CD4-positive, CD25-positive, alpha-beta regulatory T cell (primary cell): ENCODE results near the gene UMPS. TPM values are rescaled to one million over a fixed set of nuclear protein-coding genes. Genes with fewer than 3 reads are reported as not detected.
A peak's percentile ranks its signal among the peaks of the same experiment; 100 is the strongest.

Source experiments
- ATAC-seq, 2 donors: fragments of 150-1000 bp; cut with Tn5 transposase; one replicate each; pipeline ENCODE4 v1.10.0; 2021; ENCODE audit warnings: low read depth in 2 of 2, moderate number of reproducible peaks in 2 of 2, moderate library complexity in 1 of 2
- DNase-seq, 3 donors: peaks; one replicate each; pipeline versions ENCODE4 v3.0.0 to v3.0.0-alpha.2; 2012 to 2022; ENCODE audit warnings: mixed read lengths in 1 of 3
- H3K27ac ChIP-seq: one replicate; pipeline ENCODE4 v1.7.0; 2013; ENCODE audit warnings: mild to moderate bottlenecking, low read length; ENCODE audit not compliant: insufficient read depth, poor library complexity, severe bottlenecking
- H3K27me3 ChIP-seq: one replicate; pipeline ENCODE4 v1.7.0; 2013; ENCODE audit warnings: low read length; ENCODE audit not compliant: control insufficient read depth, insufficient read depth
- H3K36me3 ChIP-seq: one replicate; pipeline ENCODE4 v1.7.0; 2013; ENCODE audit warnings: mild to moderate bottlenecking, low read length, moderate library complexity; ENCODE audit not compliant: control insufficient read depth, insufficient read depth
- H3K4me1 ChIP-seq: 2 replicates; pipeline ENCODE4 v1.7.0; 2013; ENCODE audit warnings: mild to moderate bottlenecking, low read length; ENCODE audit not compliant: insufficient read depth, control insufficient read depth, poor library complexity, severe bottlenecking
- H3K4me3 ChIP-seq: one replicate; pipeline ENCODE4 v1.7.0; 2013; ENCODE audit warnings: low read depth, mild to moderate bottlenecking, low read length, moderate library complexity
- H3K9me3 ChIP-seq, 2 experiments: 1 replicate in 1 of 2; 2 replicates in 1 of 2; pipeline ENCODE4 v1.7.0; 2013; ENCODE audit warnings: low read length in 2 of 2, mild to moderate bottlenecking in 1 of 2, moderate library complexity in 1 of 2; ENCODE audit not compliant: control insufficient read depth in 2 of 2
- H3K27ac Mint-ChIP-seq, 3 donors: one replicate each; pipeline ENCODE4 v1.8.0; 2020 to 2022; ENCODE audit warnings: mild to moderate bottlenecking in 3 of 3, mixed read lengths in 3 of 3, moderate library complexity in 2 of 3
- H3K27me3 Mint-ChIP-seq: one replicate; pipeline ENCODE4 v1.8.0; 2022; ENCODE audit warnings: mild to moderate bottlenecking, mixed read lengths
- H3K36me3 Mint-ChIP-seq: one replicate; pipeline ENCODE4 v1.8.0; 2020; ENCODE audit warnings: mixed read lengths
- H3K4me1 Mint-ChIP-seq, 4 donors: one replicate each; pipeline ENCODE4 v1.8.0; 2020 to 2022; ENCODE audit warnings: mixed read lengths in 4 of 4, mild to moderate bottlenecking in 1 of 4
- H3K4me3 Mint-ChIP-seq, 4 donors: one replicate each; pipeline ENCODE4 v1.8.0; 2020 to 2022; ENCODE audit warnings: mild to moderate bottlenecking in 4 of 4, mixed read lengths in 4 of 4, moderate library complexity in 3 of 4
- H3K9me3 Mint-ChIP-seq, 7 donors: one replicate each; pipeline ENCODE4 v1.8.0; 2020 to 2022; ENCODE audit warnings: mixed read lengths in 7 of 7, mild to moderate bottlenecking in 3 of 7, moderate library complexity in 2 of 7
- polyA plus RNA-seq, 4 donors: library from polyadenylated mRNA; unstranded; fragments of 300-500 nt; fragmentation: Illumina TruSeq; gene quantifications; one replicate each; pipeline ENCODE4 v1.2.3, GENCODE V29; 2021
- total RNA-seq: library from RNA; stranded (reverse); gene quantifications from one replicate; pipeline ENCODE4 v1.2.3, GENCODE V29; 2022

UMPS gene
- total and polyA plus RNA-seq, 5 donors from 2014 or later = 11.7 to 36.1 (median 23.3) TPM

GRCh38 chr3:124764746-124765145 lies 34.5 kb downstream of the UMPS start:
- DNase-seq (no peak), ATAC-seq (no peak)
- Mint-ChIP-seq H3K9me3 (no peaks in the 10 kb centered on the region), H3K27me3 (peaks cover 12% of the 10 kb centered on the region), H3K27ac (no peak overlapping the region), H3K36me3 (no peaks in the 10 kb centered on the region), H3K4me3 (no peak overlapping the region), H3K4me1 (peaks cover 0 to 6% (median 4%) of the 10 kb centered on the region in 4 donors)
- Histone ChIP-seq H3K27me3 (no peaks in the 10 kb centered on the region), H3K4me3 (no peak overlapping the region), H3K36me3 (no peaks in the 10 kb centered on the region), H3K4me1 (no peaks in the 10 kb centered on the region), H3K27ac (no peak overlapping the region), H3K9me3 (no peaks in the 10 kb centered on the region)

- no peaks in the 10 kb centered on the region for H3K4me1 ChIP-seq
- no peak overlapping the region for H3K27ac ChIP-seq
- peaks cover 12% of the 10 kb centered on the region for H3K27me3 Mint-ChIP-seq
- ATAC-seq (no peak), DNase-seq (no peak)
- no peaks in the 10 kb centered on the region for H3K36me3 ChIP-seq
- H3K9me3 Mint-ChIP-seq = no peaks in the 10 kb centered on the region
- H3K4me1 Mint-ChIP-seq = peaks cover 0 to 6% (median 4%) of the 10 kb centered on the region in 4 donors
- H3K27ac Mint-ChIP-seq = peak overlapping the region in 1 of 3 donors; percentile 8
- no peaks in the 10 kb centered on the region for H3K27me3 ChIP-seq
- H3K4me3 Mint-ChIP-seq = no peak overlapping the region
- no peaks in the 10 kb centered on the region for H3K36me3 Mint-ChIP-seq
- no peak overlapping the region for H3K4me3 ChIP-seq
- H3K9me3 ChIP-seq = no peaks in the 10 kb centered on the region
Measured at GRCh38 chr3:124765197-124765840, 35.1 kb downstream of the UMPS start.

- H3K36me3 Mint-ChIP-seq = no peaks in the 10 kb centered on the region
- H3K4me3 Mint-ChIP-seq = no peak overlapping the region
- peaks cover 0 to 3% (median under 1%) of the 10 kb centered on the region in 4 donors for H3K4me1 Mint-ChIP-seq
- peaks cover 17% of the 10 kb centered on the region for H3K27me3 Mint-ChIP-seq
- Histone ChIP-seq H3K4me3 (no peak overlapping the region), H3K4me1 (no peaks in the 10 kb centered on the region), H3K27me3 (no peaks in the 10 kb centered on the region), H3K36me3 (no peaks in the 10 kb centered on the region), H3K27ac (no peak overlapping the region), H3K9me3 (no peaks in the 10 kb centered on the region)
- DNase-seq (no peak), ATAC-seq (no peak)
- no peak overlapping the region for H3K27ac Mint-ChIP-seq
- no peaks in the 10 kb centered on the region for H3K9me3 Mint-ChIP-seq
Measured at GRCh38 chr3:124766113-124767095, 36.2 kb downstream of the UMPS start.

- Mint-ChIP-seq H3K27me3 (peaks cover 22% of the 10 kb centered on the region), H3K36me3 (no peaks in the 10 kb centered on the region), H3K4me1 (no peaks in the 10 kb centered on the region), H3K9me3 (no peaks in the 10 kb centered on the region), H3K4me3 (no peak overlapping the region), H3K27ac (no peak overlapping the region)
- no peak overlapping the region for H3K27ac ChIP-seq
- no peaks in the 10 kb centered on the region for H3K36me3 ChIP-seq
- DNase-seq (no peak), ATAC-seq (no peak)
- no peaks in the 10 kb centered on the region for H3K9me3 ChIP-seq
- no peaks in the 10 kb centered on the region for H3K4me1 ChIP-seq
- no peaks in the 10 kb centered on the region for H3K27me3 ChIP-seq
- no peak overlapping the region for H3K4me3 ChIP-seq
Measured at GRCh38 chr3:124767264-124767663, 37.0 kb downstream of the UMPS start.

GRCh38 chr3:124767691-124768090 lies 37.4 kb downstream of the UMPS start:
- no peak overlapping the region for H3K4me3 Mint-ChIP-seq
- H3K27ac Mint-ChIP-seq = no peak overlapping the region
- H3K27me3 ChIP-seq = no peaks in the 10 kb centered on the region
- H3K4me3 ChIP-seq = no peak overlapping the region
- no peaks in the 10 kb centered on the region for H3K9me3 ChIP-seq
- H3K4me1 Mint-ChIP-seq = no peaks in the 10 kb centered on the region
- DNase-seq (no peak), ATAC-seq (no peak)
- H3K36me3 ChIP-seq = no peaks in the 10 kb centered on the region
- H3K9me3 Mint-ChIP-seq = no peaks in the 10 kb centered on the region
- no peaks in the 10 kb centered on the region for H3K36me3 Mint-ChIP-seq
- H3K27me3 Mint-ChIP-seq = peaks cover 22% of the 10 kb centered on the region
- no peaks in the 10 kb centered on the region for H3K4me1 ChIP-seq
- H3K27ac ChIP-seq = no peak overlapping the region

- H3K4me3 ChIP-seq = no peak overlapping the region
- H3K36me3 Mint-ChIP-seq = no peaks in the 10 kb centered on the region
- no peak overlapping the region for H3K4me3 Mint-ChIP-seq
- no peaks in the 10 kb centered on the region for H3K9me3 ChIP-seq
- no peaks in the 10 kb centered on the region for H3K9me3 Mint-ChIP-seq
- DNase-seq (peak in 1 of 3 donors; percentile 21), ATAC-seq (peak in 1 of 2 donors; percentile 33)
- H3K36me3 ChIP-seq = no peaks in the 10 kb centered on the region
- H3K27me3 ChIP-seq = no peaks in the 10 kb centered on the region
- H3K4me1 ChIP-seq = no peaks in the 10 kb centered on the region
- no peak overlapping the region for H3K27ac Mint-ChIP-seq
- peaks cover 22% of the 10 kb centered on the region for H3K27me3 Mint-ChIP-seq
- H3K4me1 Mint-ChIP-seq = no peaks in the 10 kb centered on the region
- H3K27ac ChIP-seq = no peak overlapping the region
Measured at GRCh38 chr3:124768812-124769211, 38.6 kb downstream of the UMPS start.

GRCh38 chr3:124769462-124769861 lies 39.2 kb downstream of the UMPS start:
- Histone ChIP-seq H3K27me3 (no peaks in the 10 kb centered on the region), H3K4me3 (no peak overlapping the region), H3K27ac (no peak overlapping the region), H3K9me3 (no peaks in the 10 kb centered on the region), H3K4me1 (no peaks in the 10 kb centered on the region), H3K36me3 (no peaks in the 10 kb centered on the region)
- H3K27me3 Mint-ChIP-seq = peaks cover 22% of the 10 kb centered on the region
- no peak for ATAC-seq
- H3K27ac Mint-ChIP-seq = no peak overlapping the region
- DNase-seq = no peak
- no peak overlapping the region for H3K4me3 Mint-ChIP-seq
- H3K4me1 Mint-ChIP-seq = no peaks in the 10 kb centered on the region
- H3K9me3 Mint-ChIP-seq = no peaks in the 10 kb centered on the region
- H3K36me3 Mint-ChIP-seq = no peaks in the 10 kb centered on the region
